ENCODE data around the gene MGP. TPM values are rescaled to one million over a fixed set of nuclear protein-coding genes. Genes with fewer than 3 reads are reported as not detected.

The MGP gene
- total and polyA plus RNA-seq, 2 of the 13 experiments (the other 11 are each of a cell fraction or from before 2014, with no cell fraction given): not detected

GRCh38 chr12:14873440-14874185 is 12.0 kb downstream of the MGP start (continued):
- TF ChIP-seq DNMT3B (CRISPR knock-in tag; conservative IDR thresholded peaks at IDR 0.05) (no peak), FOXC1 (CRISPR knock-in tag; IDR thresholded peaks at IDR 0.05; ENCODE audit: borderline replicate concordance) (no peak), ZBTB7B (CRISPR knock-in tag; IDR thresholded peaks at IDR 0.05) (no peak), PITX1 (CRISPR knock-in tag; IDR thresholded peaks at IDR 0.05) (no peak), ZNF44 (CRISPR knock-in tag; IDR thresholded peaks at IDR 0.05) (no peak), RFXANK (CRISPR knock-in tag; IDR thresholded peaks at IDR 0.05) (no peak), RBM39 (IDR thresholded peaks at IDR 0.05; ENCODE audit: low read depth, low read length, poor library complexity, severe bottlenecking) (no peak), HCFC1 (IDR thresholded peaks at IDR 0.05; ENCODE audit: low read depth, low read length) (no peak), HNF4G (IDR thresholded peaks at IDR 0.05; ENCODE audit: borderline replicate concordance, low read depth, low read length) (no peak), HNF4G (CRISPR knock-in tag; IDR thresholded peaks at IDR 0.05; ENCODE audit: borderline replicate concordance, low read depth) (no peak), ZNF354B (CRISPR knock-in tag; IDR thresholded peaks at IDR 0.05) (no peak)

DNA sequence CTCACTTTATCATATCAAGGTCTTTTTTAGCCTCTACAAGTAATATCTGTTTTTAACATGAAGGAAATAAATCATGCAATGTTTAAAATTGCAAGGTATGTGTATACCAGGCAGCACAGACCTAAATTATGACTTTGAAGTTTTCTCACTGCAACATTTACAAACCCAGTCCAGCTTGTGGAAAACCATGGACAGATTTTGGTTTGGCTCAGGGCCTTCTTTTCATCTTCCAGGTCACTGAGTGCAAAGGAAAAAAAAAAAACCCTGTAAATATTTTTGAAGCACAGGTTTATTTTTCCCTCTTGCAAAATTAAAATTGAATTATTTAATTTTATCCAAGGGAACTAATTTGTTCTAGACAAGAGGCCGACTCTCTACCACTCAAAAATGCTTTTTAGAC is 13.8 kb downstream of the MGP start:
- Histone ChIP-seq H3K9me3 (ENCODE audit: low read length) (no peaks in the 10 kb centered on the region), H3K27ac (ENCODE audit: extremely low read length, insufficient read depth, low read length) (no peak overlapping the region), H3K36me3 (replicated peaks in 1 of 2; ENCODE audit: control insufficient read depth in 1 of 2, insufficient read depth in 2 of 2, low read length in 2 of 2) (no peaks in the 10 kb centered on the region), H2AFZ (ENCODE audit: low read length) (no peak overlapping the region), H4K20me1 (ENCODE audit: insufficient read depth, low read length) (no peaks in the 10 kb centered on the region), H3K4me3 (replicated peaks in 1 of 3; ENCODE audit: insufficient read depth in 1 of 3, low read depth in 2 of 3, low read length in 3 of 3) (no peak overlapping the region), H3K4me1 (ENCODE audit: insufficient read depth, low read length) (no peaks in the 10 kb centered on the region), H3K9ac (ENCODE audit: insufficient read depth, low read depth, low read length) (no peak overlapping the region), H3K4me2 (ENCODE audit: low read depth, low read length) (no peak overlapping the region), H3K27me3 (ENCODE audit: control insufficient read depth in 1 of 2, insufficient read depth in 2 of 2, low read length in 2 of 2) (no peaks in the 10 kb centered on the region), H3K79me2 (ENCODE audit: insufficient read depth, low read length) (no peaks in the 10 kb centered on the region)
- ATAC-seq: no peak
- ChIA-PET CTCF (ENCODE audit: low intra/inter-chr PET ratio, low total read pairs) (no interaction called here), POLR2A (no interaction called here)
- no TSS peak for BruUV-seq (replicated peaks)
- in situ Hi-C loops (cut with HindIII; ENCODE audit: extremely low pct_ligation_motif_present, low pct_unique_long_range_greater_than_20kb) (no loop called here), intact Hi-C loops (cut with micrococcal nuclease; ENCODE audit: unreplicated experiment) (no loop called here)
- 3% methylated on average over 1 of the region's 1 CpG for WGBS (ENCODE audit: low lambda C conversion rate)
- DNase-seq (ENCODE audit: low spot score): no peak
- FAIRE-seq: no peak
- TF ChIP-seq GMEB2 (CRISPR knock-in tag; IDR thresholded peaks at IDR 0.05; ENCODE audit: low read depth) (no peak), PHF8 (CRISPR knock-in tag; IDR thresholded peaks at IDR 0.05) (no peak), ASH2L (IDR thresholded peaks at IDR 0.05; ENCODE audit: insufficient read length, low read depth, low read length) (no peak), ZNF816 (CRISPR knock-in tag; IDR thresholded peaks at IDR 0.05; ENCODE audit: borderline replicate concordance) (no peak), CREB1 (IDR thresholded peaks at IDR 0.05) (no peak), CREB1 (CRISPR knock-in tag; IDR thresholded peaks at IDR 0.05) (no peak), TP53 (CRISPR knock-in tag; conservative IDR thresholded peaks at IDR 0.05) (no peak), ZNF678 (CRISPR knock-in tag; IDR thresholded peaks at IDR 0.05) (no peak), ZNF253 (CRISPR knock-in tag; IDR thresholded peaks at IDR 0.05; ENCODE audit: borderline replicate concordance) (no peak), KLF15 (CRISPR knock-in tag; IDR thresholded peaks at IDR 0.05; ENCODE audit: borderline replicate concordance) (no peak), REXO4 (CRISPR knock-in tag; IDR thresholded peaks at IDR 0.05; ENCODE audit: borderline replicate concordance) (no peak), ZNF225 (CRISPR knock-in tag; IDR thresholded peaks at IDR 0.05) (no peak)
- TF ChIP-seq, protein P1, sequence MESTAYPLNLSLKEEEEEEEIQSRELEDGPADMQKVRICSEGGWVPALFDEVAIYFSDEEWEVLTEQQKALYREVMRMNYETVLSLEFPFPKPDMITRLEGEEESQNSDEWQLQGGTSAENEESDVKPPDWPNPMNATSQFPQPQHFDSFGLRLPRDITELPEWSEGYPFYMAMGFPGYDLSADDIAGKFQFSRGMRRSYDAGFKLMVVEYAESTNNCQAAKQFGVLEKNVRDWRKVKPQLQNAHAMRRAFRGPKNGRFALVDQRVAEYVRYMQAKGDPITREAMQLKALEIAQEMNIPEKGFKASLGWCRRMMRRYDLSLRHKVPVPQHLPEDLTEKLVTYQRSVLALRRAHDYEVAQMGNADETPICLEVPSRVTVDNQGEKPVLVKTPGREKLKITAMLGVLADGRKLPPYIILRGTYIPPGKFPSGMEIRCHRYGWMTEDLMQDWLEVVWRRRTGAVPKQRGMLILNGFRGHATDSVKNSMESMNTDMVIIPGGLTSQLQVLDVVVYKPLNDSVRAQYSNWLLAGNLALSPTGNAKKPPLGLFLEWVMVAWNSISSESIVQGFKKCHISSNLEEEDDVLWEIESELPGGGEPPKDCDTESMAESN (CRISPR knock-in tag; conservative IDR thresholded peaks at IDR 0.05): no peak
